H9 (cell line): Measurements from ENCODE around the gene MECR. TPM values are rescaled to one million over a fixed set of nuclear protein-coding genes. Genes with fewer than 3 reads are reported as not detected.
"Not testable (repeated sequence)": the region's sequence is repeated elsewhere in the genome, so short reads cannot be mapped to it uniquely, and the experiment has no call there.

Experiments
- DNase-seq: peaks from one replicate; pipeline ENCODE4 v3.0.0-alpha.2; 2017
- H2AFZ ChIP-seq: one replicate; pipeline ENCODE4 v1.6.1; 2013; ENCODE audit warnings: mild to moderate bottlenecking, low read length, control low read depth, moderate library complexity
- H2AK5ac ChIP-seq: 2 replicates; pipeline ENCODE4 v1.6.1; 2013; ENCODE audit warnings: low read length, control low read depth, mixed read lengths; ENCODE audit not compliant: insufficient read length
- H2BK120ac ChIP-seq: one replicate; pipeline ENCODE4 v1.6.1; 2013; ENCODE audit warnings: low read depth, mild to moderate bottlenecking, low read length, control low read depth, inconsistent platforms; ENCODE audit not compliant: poor library complexity, severe bottlenecking
- H2BK12ac ChIP-seq: 2 replicates; pipeline ENCODE4 v1.6.1; 2013; ENCODE audit warnings: low read length, control low read depth, mixed read lengths, low read depth; ENCODE audit not compliant: insufficient read length
- H2BK15ac ChIP-seq: 2 replicates; pipeline ENCODE4 v1.6.1; 2013; ENCODE audit warnings: low read depth, low read length, control low read depth
- H2BK20ac ChIP-seq: one replicate; pipeline ENCODE4 v1.6.1; 2013; ENCODE audit warnings: low read depth, mild to moderate bottlenecking, low read length, control low read depth, inconsistent platforms; ENCODE audit not compliant: poor library complexity, severe bottlenecking
- H2BK5ac ChIP-seq: 2 replicates; pipeline ENCODE4 v1.6.1; 2013; ENCODE audit warnings: low read length, control low read depth, mixed read lengths; ENCODE audit not compliant: insufficient read length
- H3K14ac ChIP-seq: 2 replicates; pipeline ENCODE4 v1.6.1; 2013; ENCODE audit warnings: low read length, control low read depth; ENCODE audit not compliant: insufficient read depth
- H3K18ac ChIP-seq: 2 replicates; pipeline ENCODE4 v1.6.1; 2013; ENCODE audit warnings: low read depth, mild to moderate bottlenecking, mixed read lengths, low read length, control low read depth; ENCODE audit not compliant: insufficient read length
- H3K23ac ChIP-seq: 2 replicates; pipeline ENCODE4 v1.6.1; 2013; ENCODE audit warnings: low read length, control low read depth, mixed read lengths, low read depth; ENCODE audit not compliant: insufficient read length
- H3K23me2 ChIP-seq: 2 replicates; pipeline ENCODE4 v1.6.1; 2013; ENCODE audit warnings: low read depth, mild to moderate bottlenecking, mixed read lengths, low read length, control low read depth; ENCODE audit not compliant: insufficient read length, poor library complexity, severe bottlenecking
- H3K27ac ChIP-seq: 2 replicates; pipeline ENCODE4 v1.5.1; 2013; ENCODE audit warnings: low read length, control low read depth, mixed read lengths, low read depth; ENCODE audit not compliant: insufficient read length
- H3K27me3 ChIP-seq: 2 replicates; pipeline ENCODE4 v1.6.1; 2013; ENCODE audit warnings: low read length, control low read depth, inconsistent platforms; ENCODE audit not compliant: insufficient read depth
- H3K4ac ChIP-seq: 2 replicates; pipeline ENCODE4 v1.6.1; 2013; ENCODE audit warnings: low read depth, mild to moderate bottlenecking, control low read depth, inconsistent platforms, low read length, moderate library complexity
- H3K4me1 ChIP-seq: 2 replicates; pipeline ENCODE4 v1.6.1; 2013; ENCODE audit warnings: low read length, control low read depth, inconsistent platforms; ENCODE audit not compliant: insufficient read depth
- H3K4me2 ChIP-seq: 2 replicates; pipeline ENCODE4 v1.6.1; 2013; ENCODE audit warnings: low read length, control low read depth, mixed read lengths; ENCODE audit not compliant: insufficient read length, insufficient read depth
- H3K56ac ChIP-seq: 2 replicates; pipeline ENCODE4 v1.6.1; 2013; ENCODE audit warnings: low read depth, mild to moderate bottlenecking, mixed read lengths, low read length, control low read depth; ENCODE audit not compliant: insufficient read length
- H3K79me1 ChIP-seq: 2 replicates; pipeline ENCODE4 v1.6.1; 2013; ENCODE audit warnings: low read depth, mild to moderate bottlenecking, moderate library complexity, low read length, control low read depth, inconsistent platforms; ENCODE audit not compliant: insufficient read depth, poor library complexity, severe bottlenecking
- H3K79me2 ChIP-seq: 2 replicates; pipeline ENCODE4 v1.6.1; 2013; ENCODE audit warnings: low read length, control low read depth, inconsistent platforms; ENCODE audit not compliant: insufficient read depth
- H3K9ac ChIP-seq: 2 replicates; pipeline ENCODE4 v1.6.1; 2013; ENCODE audit warnings: low read length, control low read depth, mixed read lengths; ENCODE audit not compliant: insufficient read length; ENCODE audit errors: extremely low read depth
- H3K9me3 ChIP-seq: one replicate; pipeline ENCODE4 v1.6.1; 2013; ENCODE audit warnings: low read depth, low read length, inconsistent platforms; ENCODE audit not compliant: control insufficient read depth
- H3T11ph ChIP-seq: one replicate; pipeline ENCODE4 v1.6.1; 2013; ENCODE audit warnings: mild to moderate bottlenecking, low read length, control low read depth, inconsistent platforms
- H4K20me1 ChIP-seq: one replicate; pipeline ENCODE4 v1.6.1; 2013; ENCODE audit not compliant: control insufficient read depth, insufficient read length, insufficient read depth
- H4K5ac ChIP-seq: 2 replicates; pipeline ENCODE4 v1.6.1; 2013; ENCODE audit warnings: low read depth, mild to moderate bottlenecking, mixed read lengths, low read length, control low read depth; ENCODE audit not compliant: insufficient read length
- H4K8ac ChIP-seq: replicated peaks from 2 replicates; pipeline ENCODE4 v1.6.1; 2013; ENCODE audit warnings: low read length, control low read depth, mixed read lengths, low read depth; ENCODE audit not compliant: insufficient read length
- H4K91ac ChIP-seq: 2 replicates; pipeline ENCODE4 v1.6.1; 2013; ENCODE audit warnings: low read depth, mild to moderate bottlenecking, moderate library complexity, mixed read lengths, low read length, control low read depth; ENCODE audit not compliant: insufficient read length
- H3K27ac Mint-ChIP-seq, 3 experiments: 2 replicates in 2 of 3; 3 replicates in 1 of 3; pipeline ENCODE4 v1.8.0; 2020 to 2021; ENCODE audit warnings: mixed read lengths in 3 of 3, mild to moderate bottlenecking in 1 of 3, moderate library complexity in 1 of 3
- H3K27me3 Mint-ChIP-seq: 2 replicates; pipeline ENCODE4 v1.8.0; 2021; ENCODE audit warnings: low read depth, mild to moderate bottlenecking, moderate library complexity, mixed read lengths
- H3K36me3 Mint-ChIP-seq, 3 experiments: 2 replicates in 2 of 3; 3 replicates in 1 of 3; pipeline ENCODE4 v1.8.0; 2020 to 2021; ENCODE audit warnings: low read depth in 3 of 3, mixed read lengths in 3 of 3; ENCODE audit not compliant: insufficient read depth in 1 of 3
- H3K4me1 Mint-ChIP-seq, 2 experiments: 2 replicates each; pipeline ENCODE4 v1.8.0; 2020; ENCODE audit warnings: mixed read lengths in 2 of 2
- H3K4me3 Mint-ChIP-seq, 2 experiments: 2 replicates in 1 of 2; 3 replicates in 1 of 2; pipeline ENCODE4 v1.8.0; 2020 to 2021; ENCODE audit warnings: mild to moderate bottlenecking in 2 of 2, mixed read lengths in 2 of 2, moderate library complexity in 1 of 2
- H3K9me3 Mint-ChIP-seq, 2 experiments: 2 replicates in 1 of 2; 3 replicates in 1 of 2; pipeline ENCODE4 v1.8.0; 2020; ENCODE audit warnings: mild to moderate bottlenecking in 2 of 2, mixed read lengths in 2 of 2, moderate library complexity in 1 of 2
- CTCF ChIP-seq: fragments of 200-600 bp; sonication (generic); conservative IDR thresholded peaks from 3 replicates; pipeline ENCODE4 v1.8.0; 2021; ENCODE audit warnings: antibody characterized with exemption, mild to moderate bottlenecking
- WGBS: extraction: QIAGEN DNeasy Blood & Tissue Kit; methylation state at CpG from one replicate; pipeline ENCODE4 v1.1.7; 2013; ENCODE audit warnings: missing lambda C conversion rate, low lambda C conversion rate, mixed read lengths; ENCODE audit not compliant: insufficient read length; ENCODE audit errors: extremely low coverage; 5-methylcytosine and 5-hydroxymethylcytosine counted together
- total RNA-seq: library from RNA; stranded (reverse); gene quantifications from 2 replicates; pipeline ENCODE4 v1.2.1, GENCODE V29; 2021

Gene MECR
- total RNA-seq, 1 experiment from 2014 or later = 30.9 TPM

- Histone ChIP-seq H4K8ac (no peak overlapping the region), H3K23ac (no peak overlapping the region), H2AFZ (no peak overlapping the region), H4K91ac (no peak overlapping the region), H3K9ac (no peak overlapping the region), H3K18ac (no peak overlapping the region), H3K27me3 (no peaks in the 10 kb centered on the region), H2AK5ac (no peak overlapping the region), H3K4ac (no peak overlapping the region), H3K79me2 (no peaks in the 10 kb centered on the region), H3K9me3 (no peaks in the 10 kb centered on the region), H4K20me1 (no peaks in the 10 kb centered on the region), H3K4me2 (no peak overlapping the region), H3K79me1 (no peaks in the 10 kb centered on the region), H3K27ac (no peak overlapping the region), H2BK5ac (no peak overlapping the region), H2BK15ac (no peak overlapping the region), H3K14ac (no peak overlapping the region), H2BK12ac (no peak overlapping the region), H3T11ph (no peak overlapping the region), H3K56ac (no peak overlapping the region), H2BK120ac (no peak overlapping the region), H4K5ac (no peak overlapping the region), H3K23me2 (no peaks in the 10 kb centered on the region), H2BK20ac (no peak overlapping the region), H3K4me1 (peaks cover 3% of the 10 kb centered on the region; the same call in 1 of the 2 replicates)
- TF ChIP-seq CTCF = no peak
- no peak for DNase-seq
- Mint-ChIP-seq H3K9me3 (no peaks in the 10 kb centered on the region), H3K27ac (no peak overlapping the region), H3K27me3 (no peaks in the 10 kb centered on the region), H3K36me3 (peaks cover 62 to 99% (median 96%) of the 10 kb centered on the region in 3 experiments), H3K4me1 (peaks cover 5 to 7% of the 10 kb centered on the region in 2 experiments), H3K4me3 (no peak overlapping the region)
- no CpG with 5 or more reads among the region's 8 CpGs for WGBS
These were observed 78.5 kb downstream of the MECR start for GRCh38 chr1:29152046-29152805.

GRCh38 chr1:29150346-29150745 is 80.4 kb downstream of the MECR start:
- H3K23me2 ChIP-seq, H2BK5ac ChIP-seq, H3K4ac ChIP-seq, H2AFZ ChIP-seq, H3K56ac ChIP-seq, H3K9ac ChIP-seq, H4K8ac ChIP-seq, H3K4me1 ChIP-seq, H3K4me1 Mint-ChIP-seq, H3K18ac ChIP-seq, H3K23ac ChIP-seq, H3K9me3 ChIP-seq, H2AK5ac ChIP-seq, H3K27me3 Mint-ChIP-seq, H3K14ac ChIP-seq, H3K4me3 Mint-ChIP-seq, H3K27me3 ChIP-seq, H2BK15ac ChIP-seq, H2BK12ac ChIP-seq, H4K5ac ChIP-seq, H4K20me1 ChIP-seq, DNase-seq, H4K91ac ChIP-seq, H2BK20ac ChIP-seq, H3T11ph ChIP-seq, H3K79me1 ChIP-seq, H3K9me3 Mint-ChIP-seq, H3K4me2 ChIP-seq, H2BK120ac ChIP-seq, H3K27ac Mint-ChIP-seq, H3K27ac ChIP-seq, H3K79me2 ChIP-seq: not testable (repeated sequence)
- peaks cover 72 to 99% (median 95%) of the 10 kb centered on the region in 3 experiments for H3K36me3 Mint-ChIP-seq
- WGBS = no CpG with 5 or more reads among the region's 9 CpGs
